Uterus (tissue), 4 donors: ENCODE results near the gene CHMP3. TPM values are rescaled to one million over a fixed set of nuclear protein-coding genes. Genes with fewer than 3 reads are reported as not detected.

ENCODE experiments used
- DNase-seq, 2 donors: peaks; one replicate each; pipeline ENCODE4 v3.0.0-alpha.2; 2019 to 2020
- H3K27ac ChIP-seq, 2 donors: fragments of 200-600 bp; sonication (generic); 1 replicate in 1 of 2; 2 replicates in 1 of 2; pipeline ENCODE4 v1.5.1; 2016 to 2018
- H3K27me3 ChIP-seq, 2 donors: fragments of 200-600 bp; sonication (generic); one replicate each; pipeline ENCODE4 v1.5.1; 2018 to 2019; ENCODE audit warnings: control low read depth in 1 of 2
- H3K36me3 ChIP-seq, 2 donors: fragments of 200-600 bp; sonication (generic); one replicate each; pipeline ENCODE4 v1.5.1; 2019; ENCODE audit warnings: control low read depth in 1 of 2
- H3K4me1 ChIP-seq, 2 donors: fragments of 200-600 bp; sonication (generic); one replicate each; pipeline ENCODE4 v1.5.1; 2018 to 2019; ENCODE audit warnings: control low read depth in 1 of 2
- H3K4me3 ChIP-seq, 2 donors: fragments of 200-600 bp; sonication (generic); 1 replicate in 1 of 2; 2 replicates in 1 of 2; pipeline ENCODE4 v1.5.1; 2018 to 2019; ENCODE audit warnings: mild to moderate bottlenecking in 1 of 2
- H3K9me3 ChIP-seq, 2 donors: fragments of 200-600 bp; sonication (generic); one replicate each; pipeline ENCODE4 v1.5.1; 2019; ENCODE audit warnings: control low read depth in 1 of 2
- POLR2A ChIP-seq, 2 donors: fragments of 450-650 bp; IDR thresholded peaks; one replicate each; pipeline ENCODE4 v1.6.1; 2016; ENCODE audit warnings: antibody characterized with exemption in 2 of 2, mild to moderate bottlenecking in 1 of 2, moderate library complexity in 1 of 2
- intact Hi-C: fragments of 100-400 bp; cut with DNase I; formaldehyde crosslinking; loops from one replicate; pipeline ENCODE4 v1.15.1; 2023; ENCODE audit warnings: low total_unique reads
- total RNA-seq, 4 donors: library from RNA; depleted of rRNA in 3 of 4; stranded (reverse); fragments of >200 nt in 3 of 4; gene quantifications; one replicate each; pipeline versions ENCODE4 v1.1.0 to v1.2.4, GENCODE V29; 2014 to 2023
- TF ChIP-seq, protein P1 (sequence below), 4 experiments: fragments of 200-600 bp in 2 of 4; fragments of 450-650 bp in 2 of 4; sonication (generic) in 2 of 4; IDR thresholded peaks; one replicate each; pipeline ENCODE4 v1.5.1; 2016 to 2019; ENCODE audit warnings: antibody characterized with exemption in 4 of 4, mild to moderate bottlenecking in 2 of 4, moderate library complexity in 1 of 4
- donor health status: DM: yes; HTN: yes; CAD: no.

Gene CHMP3
- total RNA-seq, 4 donors from 2014 or later = 62.4 to 143 (median 94.4) TPM

DNA sequence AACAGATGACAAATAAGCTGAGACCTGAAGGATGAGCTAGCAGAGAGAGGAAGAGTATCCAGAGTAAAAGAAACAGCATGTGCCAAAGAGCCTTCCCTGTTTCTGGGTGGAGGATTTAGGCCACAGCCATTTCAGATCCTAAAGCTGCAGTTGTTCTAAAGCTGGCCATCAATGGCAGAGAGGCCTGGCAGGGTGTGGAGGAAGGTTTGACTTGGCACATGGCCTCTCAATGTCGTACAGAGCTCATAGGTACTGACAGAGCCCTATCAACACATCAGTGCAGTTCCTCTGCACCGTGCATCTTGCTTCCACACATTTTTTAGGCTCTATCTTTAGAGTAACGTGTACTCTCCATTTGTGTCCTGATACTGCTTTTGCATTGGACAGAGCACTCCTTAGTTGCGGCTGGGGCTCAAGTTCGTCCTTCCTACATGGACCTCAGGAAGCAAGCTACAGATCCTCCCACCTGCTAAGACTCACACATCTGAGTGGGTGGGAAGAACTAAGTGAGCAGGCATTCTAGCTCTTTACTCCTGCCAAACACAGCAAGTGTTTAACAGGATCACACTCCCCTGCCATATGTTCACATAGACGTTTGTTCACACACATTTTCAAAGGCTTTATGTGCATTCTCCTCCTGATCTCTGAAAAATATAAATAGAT, 3.0 kb upstream of the CHMP3 start:
- Histone ChIP-seq H3K4me1 (peaks cover 0 to 3% of the 10 kb centered on the region in 2 donors), H3K9me3 (no peaks in the 10 kb centered on the region), H3K4me3 (no peak overlapping the region), H3K27me3 (no peaks in the 10 kb centered on the region), H3K36me3 (no peaks in the 10 kb centered on the region), H3K27ac (peak overlapping the region in 1 of 2 donors; percentile 47)
- no peak for DNase-seq
- intact Hi-C loops = no loop called here
- TF ChIP-seq POLR2A (IDR thresholded peaks at IDR 0.05) = no peak
- TF ChIP-seq, protein P1, sequence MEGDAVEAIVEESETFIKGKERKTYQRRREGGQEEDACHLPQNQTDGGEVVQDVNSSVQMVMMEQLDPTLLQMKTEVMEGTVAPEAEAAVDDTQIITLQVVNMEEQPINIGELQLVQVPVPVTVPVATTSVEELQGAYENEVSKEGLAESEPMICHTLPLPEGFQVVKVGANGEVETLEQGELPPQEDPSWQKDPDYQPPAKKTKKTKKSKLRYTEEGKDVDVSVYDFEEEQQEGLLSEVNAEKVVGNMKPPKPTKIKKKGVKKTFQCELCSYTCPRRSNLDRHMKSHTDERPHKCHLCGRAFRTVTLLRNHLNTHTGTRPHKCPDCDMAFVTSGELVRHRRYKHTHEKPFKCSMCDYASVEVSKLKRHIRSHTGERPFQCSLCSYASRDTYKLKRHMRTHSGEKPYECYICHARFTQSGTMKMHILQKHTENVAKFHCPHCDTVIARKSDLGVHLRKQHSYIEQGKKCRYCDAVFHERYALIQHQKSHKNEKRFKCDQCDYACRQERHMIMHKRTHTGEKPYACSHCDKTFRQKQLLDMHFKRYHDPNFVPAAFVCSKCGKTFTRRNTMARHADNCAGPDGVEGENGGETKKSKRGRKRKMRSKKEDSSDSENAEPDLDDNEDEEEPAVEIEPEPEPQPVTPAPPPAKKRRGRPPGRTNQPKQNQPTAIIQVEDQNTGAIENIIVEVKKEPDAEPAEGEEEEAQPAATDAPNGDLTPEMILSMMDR (IDR thresholded peaks at IDR 0.05) = no peak

DNA sequence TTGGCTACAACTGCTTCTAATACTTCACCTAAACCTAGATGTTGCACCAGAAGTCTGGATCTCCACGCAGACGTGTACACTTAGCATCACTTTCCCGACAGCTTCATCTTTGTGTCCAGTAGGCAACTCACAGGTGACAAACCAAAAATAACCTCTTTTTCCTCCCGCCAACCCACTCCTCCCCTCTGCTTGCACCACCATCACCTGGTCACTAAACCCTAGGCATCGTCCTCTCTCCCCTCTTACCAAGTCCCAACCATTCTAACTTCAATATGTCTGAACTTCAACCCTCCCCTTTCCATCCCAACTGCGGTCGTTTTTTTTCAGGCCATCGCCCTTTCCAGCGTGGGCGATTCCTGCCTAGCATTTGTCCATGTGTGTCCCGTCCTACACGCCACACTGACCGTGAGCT, 413 bp upstream of the CHMP3 start:
- peaks cover 0 to 3% of the 10 kb centered on the region in 2 donors for H3K4me1 ChIP-seq
- DNase-seq = no peak
- no peaks in the 10 kb centered on the region for H3K36me3 ChIP-seq
- intact Hi-C loops = no loop called here
- peak overlapping the region; percentile 91 to 95 for H3K4me3 ChIP-seq
- no peaks in the 10 kb centered on the region for H3K9me3 ChIP-seq
- H3K27ac ChIP-seq = peak overlapping the region; percentile 98
- TF ChIP-seq, protein P1 (IDR thresholded peaks at IDR 0.05) = no peak
- TF ChIP-seq POLR2A (IDR thresholded peaks at IDR 0.05) = no peak
- no peaks in the 10 kb centered on the region for H3K27me3 ChIP-seq

DNA sequence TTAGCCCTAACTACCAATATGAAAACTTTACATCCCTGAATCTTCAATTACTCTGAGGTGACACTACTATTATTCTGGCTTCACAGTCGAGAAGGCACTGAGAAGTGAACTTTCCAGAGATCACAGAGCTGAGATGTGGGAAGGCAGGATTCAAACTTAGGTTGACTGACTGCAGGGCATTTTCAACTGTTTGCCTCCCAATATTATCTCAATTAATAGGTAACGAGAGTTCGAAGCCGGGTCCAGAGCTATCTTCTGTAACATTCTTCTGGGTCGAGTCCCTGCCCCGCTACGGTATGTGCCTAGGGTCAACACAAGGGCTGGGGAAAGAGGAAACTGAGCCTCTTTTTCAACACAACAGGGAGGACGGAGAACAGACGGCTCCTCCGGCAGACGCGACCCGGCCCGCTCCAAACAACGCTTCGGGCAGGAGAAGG, 740 bp downstream of the CHMP3 start:
- peaks cover 0 to 3% of the 10 kb centered on the region in 2 donors for H3K4me1 ChIP-seq
- no peaks in the 10 kb centered on the region for H3K36me3 ChIP-seq
- DNase-seq = no peak
- H3K27ac ChIP-seq = peak overlapping the region; percentile 98
- intact Hi-C loops = no loop called here
- no peaks in the 10 kb centered on the region for H3K27me3 ChIP-seq
- TF ChIP-seq, protein P1 (IDR thresholded peaks at IDR 0.05) = no peak
- TF ChIP-seq POLR2A (IDR thresholded peaks at IDR 0.05) = no peak
- H3K4me3 ChIP-seq = peak overlapping the region; percentile 91 to 95
- no peaks in the 10 kb centered on the region for H3K9me3 ChIP-seq

DNA sequence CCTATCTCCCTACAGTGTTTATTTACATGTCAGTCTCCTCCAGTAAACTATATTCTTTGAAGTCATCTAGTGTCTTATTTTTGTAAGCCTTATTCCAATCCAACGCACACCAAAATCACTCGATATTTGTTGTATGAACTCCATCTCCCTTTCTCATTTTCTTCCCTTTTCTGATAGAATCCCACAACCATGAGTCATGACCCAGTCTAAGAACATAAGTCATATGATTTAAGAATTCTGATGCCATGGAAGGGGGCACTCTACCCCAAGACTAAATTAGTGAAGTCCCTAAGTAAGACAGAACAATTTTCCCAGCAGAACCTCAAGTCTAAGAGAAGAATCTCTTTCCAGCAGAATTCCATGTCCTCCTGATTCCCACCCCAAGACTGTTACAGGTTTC, 5.4 kb downstream of the CHMP3 start:
- no peak overlapping the region for H3K27ac ChIP-seq
- no peaks in the 10 kb centered on the region for H3K36me3 ChIP-seq
- DNase-seq = no peak
- intact Hi-C loops = no loop called here
- H3K27me3 ChIP-seq = no peaks in the 10 kb centered on the region
- H3K4me1 ChIP-seq = peaks cover 0 to 3% of the 10 kb centered on the region in 2 donors
- no peak overlapping the region for H3K4me3 ChIP-seq
- H3K9me3 ChIP-seq = no peaks in the 10 kb centered on the region
- TF ChIP-seq, protein P1 (IDR thresholded peaks at IDR 0.05) = no peak
- no peak for TF ChIP-seq POLR2A (IDR thresholded peaks at IDR 0.05)

DNA sequence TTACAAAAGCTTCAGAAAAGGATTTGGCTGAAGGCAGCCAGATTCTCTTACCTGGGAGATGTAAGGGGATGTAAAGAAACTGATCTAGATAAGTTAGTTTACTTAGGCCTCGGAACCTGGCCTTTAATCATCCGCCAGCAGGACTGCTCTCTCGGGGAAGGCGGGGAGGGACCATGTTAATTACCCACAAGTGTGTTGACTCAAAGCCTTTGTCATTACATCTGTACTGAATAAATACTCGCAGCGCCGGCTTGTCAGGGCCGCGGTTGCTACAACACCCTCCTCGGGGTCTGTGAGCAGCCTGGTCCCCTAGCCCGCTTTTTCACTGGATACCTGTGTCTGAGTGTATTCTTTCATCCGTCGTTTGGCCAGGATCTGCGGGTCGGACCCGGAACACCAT, 6.7 kb downstream of the CHMP3 start:
- TF ChIP-seq, protein P1 (IDR thresholded peaks at IDR 0.05) = no peak
- no peak for TF ChIP-seq POLR2A (IDR thresholded peaks at IDR 0.05)
- H3K27ac ChIP-seq = no peak overlapping the region
- no peaks in the 10 kb centered on the region for H3K36me3 ChIP-seq
- H3K9me3 ChIP-seq = no peaks in the 10 kb centered on the region
- no peaks in the 10 kb centered on the region for H3K27me3 ChIP-seq
- intact Hi-C loops = no loop called here
- no peak overlapping the region for H3K4me3 ChIP-seq
- no peak for DNase-seq
- H3K4me1 ChIP-seq = no peaks in the 10 kb centered on the region
